Panc1 (cell line): ENCODE results near the gene DNMT3A. TPM values are rescaled to one million over a fixed set of nuclear protein-coding genes. Genes with fewer than 3 reads are reported as not detected.

Experiments
- ATAC-seq: fragments of 200-7000 bp; cut with Tn5 transposase; 2 replicates; pipeline ENCODE4 v1.9.1; 2020; ENCODE audit warnings: mild to moderate bottlenecking, moderate library complexity
- BruUV-seq: library from RNA; stranded (reverse); fragments of 400-500 nt; replicated peaks from 2 replicates; lab custom pipeline; 2021; lab: Mats Ljungman, UMichigan
- CTCF ChIA-PET: fragments of 300-600 bp; sonication (Branson Sonifier 250); formaldehyde crosslinking; loops from one replicate; lab custom pipeline; 2022; ENCODE audit warnings: antibody characterized with exemption; lab: Charles Lee
- POLR2A ChIA-PET: fragments of 300-600 bp; sonication (Branson Sonifier 250); formaldehyde crosslinking; loops from one replicate; lab custom pipeline; 2022; ENCODE audit warnings: antibody characterized with exemption; lab: Charles Lee
- DNase-seq: peaks from one replicate; pipeline ENCODE4 v3.0.0-alpha.2; 2010; ENCODE audit warnings: low read depth, low spot score
- H3K27ac ChIP-seq: 2 replicates; pipeline ENCODE4 v1.5.1; 2011; ENCODE audit warnings: mild to moderate bottlenecking, low read length, inconsistent platforms
- H3K27me3 ChIP-seq: fragments of 200-500 bp; sonication (Bioruptor generic); 2 replicates; pipeline ENCODE4 v1.6.0; 2014; ENCODE audit warnings: low read length, inconsistent platforms; ENCODE audit not compliant: control insufficient read depth, insufficient read depth
- H3K36me3 ChIP-seq: fragments of 200-500 bp; sonication (Bioruptor generic); 2 replicates; pipeline ENCODE4 v1.5.1; 2014; ENCODE audit warnings: inconsistent platforms, mild to moderate bottlenecking, low read length, moderate library complexity; ENCODE audit not compliant: control insufficient read depth, insufficient read depth
- H3K4me1 ChIP-seq: 2 replicates; pipeline ENCODE4 v1.5.1; 2011; ENCODE audit warnings: inconsistent platforms, mild to moderate bottlenecking, low read length, moderate library complexity; ENCODE audit not compliant: control insufficient read depth, insufficient read depth
- H3K4me3 ChIP-seq, 2 experiments: 2 replicates each; pipeline ENCODE4 v1.5.1; 2011 to 2012; ENCODE audit warnings: low read depth in 2 of 2, low read length in 2 of 2, mild to moderate bottlenecking in 2 of 2, inconsistent platforms in 1 of 2, moderate library complexity in 1 of 2
- H3K9me3 ChIP-seq: fragments of 200-500 bp; sonication (Bioruptor generic); 2 replicates; pipeline ENCODE4 v1.5.1; 2014; ENCODE audit warnings: low read depth, mild to moderate bottlenecking, inconsistent platforms, low read length, moderate library complexity; ENCODE audit not compliant: control insufficient read depth, insufficient read depth
- POLR2AphosphoS5 ChIP-seq: IDR thresholded peaks from 2 replicates; pipeline ENCODE4 v1.6.1; 2012; ENCODE audit warnings: mild to moderate bottlenecking, low read depth, low read length, moderate library complexity
- SIN3A ChIP-seq: IDR thresholded peaks from 2 replicates; pipeline ENCODE4 v1.6.1; 2012; ENCODE audit warnings: low read depth, mild to moderate bottlenecking, low read length, moderate library complexity, borderline replicate concordance; ENCODE audit not compliant: insufficient read depth
- TCF7L2 ChIP-seq: IDR thresholded peaks from 2 replicates; pipeline ENCODE4 v1.6.1; 2011; ENCODE audit warnings: mild to moderate bottlenecking, low read depth, low read length, inconsistent platforms
- in situ Hi-C: cut with HindIII; loops from 2 replicates; pipeline ENCODE4 v1.10.0; 2016; ENCODE audit warnings: low sequenced_read_pairs, low pct_unique_long_range_greater_than_20kb
- intact Hi-C: fragments of 100-400 bp; cut with micrococcal nuclease; formaldehyde crosslinking; loops from one replicate; pipeline ENCODE4 v1.10.0; 2022; ENCODE audit not compliant: unreplicated experiment
- total RNA-seq: library from RNA; stranded (reverse); gene quantifications from one replicate; pipeline ENCODE4 v1.2.1, GENCODE V29; 2021; ENCODE audit not compliant: unreplicated experiment
- TF ChIP-seq, protein P1 (sequence below): fragments of 450-650 bp; IDR thresholded peaks from 2 replicates; pipeline ENCODE4 v1.5.1; 2017; ENCODE audit warnings: mild to moderate bottlenecking
- TF ChIP-seq, protein P2 (sequence below), 2 experiments: IDR thresholded peaks; 2 replicates each; pipeline ENCODE4 v1.6.1; 2011 to 2012; ENCODE audit warnings: low read depth in 2 of 2, control low read depth in 1 of 2, low read length in 1 of 2, mild to moderate bottlenecking in 1 of 2, moderate library complexity in 1 of 2; ENCODE audit not compliant: insufficient read depth in 1 of 2

DNMT3A gene
- total RNA-seq, 1 experiment from 2014 or later: 29.3 TPM

- no peak for ATAC-seq
- POLR2A ChIA-PET: no interaction called here
Measured at GRCh38 chr2:25323042-25323514, 18.6 kb downstream of the DNMT3A start.

GRCh38 chr2:25322312-25322711, 19.4 kb downstream of the DNMT3A start:
- ATAC-seq (no peak), DNase-seq (no peak)
- no peaks in the 10 kb centered on the region for H3K36me3 ChIP-seq
- H3K4me1 ChIP-seq: 0 out of 2 replicates have a peak, but pooled peaks cover 4% of the 10 kb centered on the region
- TF ChIP-seq SIN3A (no peak), POLR2AphosphoS5 (no peak), TCF7L2 (no peak)
- TF ChIP-seq, protein P1, sequence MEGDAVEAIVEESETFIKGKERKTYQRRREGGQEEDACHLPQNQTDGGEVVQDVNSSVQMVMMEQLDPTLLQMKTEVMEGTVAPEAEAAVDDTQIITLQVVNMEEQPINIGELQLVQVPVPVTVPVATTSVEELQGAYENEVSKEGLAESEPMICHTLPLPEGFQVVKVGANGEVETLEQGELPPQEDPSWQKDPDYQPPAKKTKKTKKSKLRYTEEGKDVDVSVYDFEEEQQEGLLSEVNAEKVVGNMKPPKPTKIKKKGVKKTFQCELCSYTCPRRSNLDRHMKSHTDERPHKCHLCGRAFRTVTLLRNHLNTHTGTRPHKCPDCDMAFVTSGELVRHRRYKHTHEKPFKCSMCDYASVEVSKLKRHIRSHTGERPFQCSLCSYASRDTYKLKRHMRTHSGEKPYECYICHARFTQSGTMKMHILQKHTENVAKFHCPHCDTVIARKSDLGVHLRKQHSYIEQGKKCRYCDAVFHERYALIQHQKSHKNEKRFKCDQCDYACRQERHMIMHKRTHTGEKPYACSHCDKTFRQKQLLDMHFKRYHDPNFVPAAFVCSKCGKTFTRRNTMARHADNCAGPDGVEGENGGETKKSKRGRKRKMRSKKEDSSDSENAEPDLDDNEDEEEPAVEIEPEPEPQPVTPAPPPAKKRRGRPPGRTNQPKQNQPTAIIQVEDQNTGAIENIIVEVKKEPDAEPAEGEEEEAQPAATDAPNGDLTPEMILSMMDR: no peak
- TF ChIP-seq, protein P2, sequence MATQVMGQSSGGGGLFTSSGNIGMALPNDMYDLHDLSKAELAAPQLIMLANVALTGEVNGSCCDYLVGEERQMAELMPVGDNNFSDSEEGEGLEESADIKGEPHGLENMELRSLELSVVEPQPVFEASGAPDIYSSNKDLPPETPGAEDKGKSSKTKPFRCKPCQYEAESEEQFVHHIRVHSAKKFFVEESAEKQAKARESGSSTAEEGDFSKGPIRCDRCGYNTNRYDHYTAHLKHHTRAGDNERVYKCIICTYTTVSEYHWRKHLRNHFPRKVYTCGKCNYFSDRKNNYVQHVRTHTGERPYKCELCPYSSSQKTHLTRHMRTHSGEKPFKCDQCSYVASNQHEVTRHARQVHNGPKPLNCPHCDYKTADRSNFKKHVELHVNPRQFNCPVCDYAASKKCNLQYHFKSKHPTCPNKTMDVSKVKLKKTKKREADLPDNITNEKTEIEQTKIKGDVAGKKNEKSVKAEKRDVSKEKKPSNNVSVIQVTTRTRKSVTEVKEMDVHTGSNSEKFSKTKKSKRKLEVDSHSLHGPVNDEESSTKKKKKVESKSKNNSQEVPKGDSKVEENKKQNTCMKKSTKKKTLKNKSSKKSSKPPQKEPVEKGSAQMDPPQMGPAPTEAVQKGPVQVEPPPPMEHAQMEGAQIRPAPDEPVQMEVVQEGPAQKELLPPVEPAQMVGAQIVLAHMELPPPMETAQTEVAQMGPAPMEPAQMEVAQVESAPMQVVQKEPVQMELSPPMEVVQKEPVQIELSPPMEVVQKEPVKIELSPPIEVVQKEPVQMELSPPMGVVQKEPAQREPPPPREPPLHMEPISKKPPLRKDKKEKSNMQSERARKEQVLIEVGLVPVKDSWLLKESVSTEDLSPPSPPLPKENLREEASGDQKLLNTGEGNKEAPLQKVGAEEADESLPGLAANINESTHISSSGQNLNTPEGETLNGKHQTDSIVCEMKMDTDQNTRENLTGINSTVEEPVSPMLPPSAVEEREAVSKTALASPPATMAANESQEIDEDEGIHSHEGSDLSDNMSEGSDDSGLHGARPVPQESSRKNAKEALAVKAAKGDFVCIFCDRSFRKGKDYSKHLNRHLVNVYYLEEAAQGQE (IDR thresholded peaks at IDR 0.05; ENCODE audit: insufficient read depth in 1 of 2, low read depth in 2 of 2, low read length in 1 of 2): no peak
- POLR2A ChIA-PET: no interaction called here
- 0 out of 2 replicates have a peak, but pooled peaks cover 6% of the 10 kb centered on the region for H3K9me3 ChIP-seq
- no peaks in the 10 kb centered on the region for H3K27me3 ChIP-seq
- in situ Hi-C loops (no loop called here), intact Hi-C loops (no loop called here)
- BruUV-seq: no TSS peak
- no peak overlapping the region for H3K4me3 ChIP-seq
- CTCF ChIA-PET: no interaction called here
- H3K27ac ChIP-seq: no peak overlapping the region

More at GRCh38 chr2:25323042-25323514, 18.6 kb downstream of the DNMT3A start:
- Histone ChIP-seq H3K36me3 (no peaks in the 10 kb centered on the region), H3K4me3 (no peak overlapping the region), H3K27ac (no peak overlapping the region), H3K4me1 (0 out of 2 replicates have a peak, but pooled peaks cover 4% of the 10 kb centered on the region), H3K9me3 (0 out of 2 replicates have a peak, but pooled peaks cover 6% of the 10 kb centered on the region), H3K27me3 (no peaks in the 10 kb centered on the region)
- intact Hi-C loops: no loop called here
- BruUV-seq: no TSS peak
- TF ChIP-seq, protein P1: no peak
- TF ChIP-seq, protein P2 (IDR thresholded peaks at IDR 0.05; ENCODE audit: insufficient read depth in 1 of 2, low read depth in 2 of 2, low read length in 1 of 2): no peak
- TF ChIP-seq SIN3A (no peak), POLR2AphosphoS5 (no peak), TCF7L2 (no peak)
- DNase-seq: no peak
- CTCF ChIA-PET: no interaction called here
- in situ Hi-C loops: no loop called here
